H7 (cell line): ENCODE results near the gene PIK3C2B. TPM values are rescaled to one million over a fixed set of nuclear protein-coding genes. Genes with fewer than 3 reads are reported as not detected.

Source experiments
- DNase-seq: peaks from one replicate; pipeline ENCODE4 v3.0.0; 2012
- H3K27me3 ChIP-seq: 2 replicates; pipeline ENCODE4 v1.6.0; 2011; ENCODE audit warnings: mild to moderate bottlenecking, low read length; ENCODE audit not compliant: control insufficient read depth, insufficient read depth
- H3K36me3 ChIP-seq: replicated peaks from 2 replicates; pipeline ENCODE4 v1.5.1; 2011; ENCODE audit warnings: low read length; ENCODE audit not compliant: control insufficient read depth, insufficient read depth
- H3K4me3 ChIP-seq: 2 replicates; pipeline ENCODE4 v1.5.1; 2011; ENCODE audit warnings: low read depth, mild to moderate bottlenecking, control low read depth, low read length, moderate library complexity; ENCODE audit not compliant: insufficient read depth
- total RNA-seq: library from RNA; depleted of rRNA; stranded (reverse); fragments of >200 nt; shearing (Covaris generic); gene quantifications from 2 replicates; pipeline ENCODE4 v1.2.3, GENCODE V29; 2014

The PIK3C2B gene
- total RNA-seq, 1 experiment from 2014 or later, result 14.7 TPM

GRCh38 chr1:204478172-204478899, 16.3 kb downstream of the PIK3C2B start:
- H3K27me3 ChIP-seq, result no peaks in the 10 kb centered on the region
- no peaks in the 10 kb centered on the region for H3K36me3 ChIP-seq
- peak; percentile 40 for DNase-seq
- H3K4me3 ChIP-seq, result no peak overlapping the region

- H3K4me3 ChIP-seq, result no peak overlapping the region
- no peaks in the 10 kb centered on the region for H3K36me3 ChIP-seq
- DNase-seq, result peak; percentile 22
- no peaks in the 10 kb centered on the region for H3K27me3 ChIP-seq
Measured at GRCh38 chr1:204477036-204477740, 17.4 kb downstream of the PIK3C2B start.

DNA sequence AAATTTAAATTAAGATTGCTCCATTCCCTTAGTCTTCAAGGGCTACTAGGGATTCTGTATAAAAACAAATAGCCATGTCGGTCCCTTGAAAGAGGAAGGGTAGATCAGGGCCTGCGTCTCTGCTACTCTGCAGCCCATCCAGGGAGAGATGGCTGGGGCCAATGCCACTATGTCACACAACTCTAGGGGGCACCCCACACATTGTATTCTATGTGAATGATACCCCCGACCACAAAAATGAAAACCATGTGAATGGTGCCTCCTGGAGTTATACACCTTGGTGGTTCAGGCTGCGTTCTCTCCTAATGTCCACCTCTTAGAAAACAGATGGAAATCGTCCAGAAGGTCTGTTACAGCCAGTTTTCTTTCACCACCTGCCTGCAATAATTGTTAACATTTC, 18.0 kb downstream of the PIK3C2B start:
- no peaks in the 10 kb centered on the region for H3K27me3 ChIP-seq
- H3K36me3 ChIP-seq, result no peaks in the 10 kb centered on the region
- DNase-seq, result peak; percentile 63
- H3K4me3 ChIP-seq, result no peak overlapping the region

DNA sequence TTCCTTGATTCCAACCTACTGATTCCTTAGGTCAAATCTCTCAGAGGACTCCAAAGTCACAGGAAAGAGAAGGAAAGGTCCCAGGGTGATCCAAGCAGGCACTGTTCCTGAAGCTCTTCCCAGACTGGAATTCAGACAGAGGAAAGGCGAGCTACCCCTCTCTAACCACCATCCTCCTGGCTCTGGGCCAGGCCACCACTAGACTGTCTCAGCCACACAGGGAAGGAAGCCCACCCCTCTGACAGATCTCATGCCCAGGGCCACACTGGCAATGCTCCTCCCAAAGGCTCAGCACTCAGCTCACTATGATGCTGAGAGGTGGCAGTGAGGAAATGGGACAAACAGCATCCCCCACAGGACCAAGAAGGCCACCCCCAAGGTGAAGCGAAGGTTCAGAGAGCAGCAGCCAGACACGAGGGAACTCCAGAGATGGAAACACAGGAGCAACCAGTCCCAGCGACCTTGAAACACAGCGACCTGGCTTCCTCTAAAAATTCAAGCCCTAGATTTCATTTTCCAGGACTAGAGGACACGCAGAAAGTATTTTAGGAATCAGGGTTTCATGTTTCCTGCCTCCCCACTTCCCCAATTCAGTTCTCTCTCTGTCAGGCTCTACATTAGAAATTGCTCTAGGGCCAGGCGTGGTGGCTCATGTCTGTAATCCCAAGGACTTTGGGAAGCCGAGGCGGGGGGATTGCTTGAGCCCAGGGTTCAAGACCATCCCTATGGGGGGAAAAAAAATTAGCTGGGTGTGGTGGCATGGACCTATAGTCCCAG, 18.8 kb downstream of the PIK3C2B start:
- H3K27me3 ChIP-seq, result no peaks in the 10 kb centered on the region

DNA sequence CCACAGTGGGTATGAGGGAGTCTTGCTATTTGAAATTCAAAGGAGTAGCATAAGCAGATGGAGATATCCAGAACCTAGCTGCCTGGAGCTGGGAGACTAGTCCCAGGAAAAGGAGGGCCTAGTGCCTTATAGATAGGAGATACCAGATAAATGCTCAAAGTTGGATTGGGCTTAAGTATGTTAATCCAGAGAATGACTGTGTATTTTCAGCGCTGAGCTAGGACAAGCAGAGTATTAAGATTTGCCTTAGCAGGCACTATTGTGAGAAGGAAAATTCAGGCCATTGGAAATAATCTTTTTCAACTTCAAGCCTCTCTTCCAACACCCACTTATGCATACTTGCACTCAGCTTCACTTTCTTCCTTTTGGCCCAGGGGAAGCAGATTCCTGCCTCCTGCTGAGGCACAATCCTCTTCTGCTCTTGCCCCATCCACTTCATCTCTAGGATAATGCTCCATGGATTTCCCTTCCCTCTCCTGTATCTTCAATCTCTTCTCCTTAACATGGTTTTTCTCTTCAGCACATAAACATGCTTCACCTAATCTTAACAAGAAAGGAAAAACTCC, 21.1 kb downstream of the PIK3C2B start:
- Histone ChIP-seq H3K36me3 (no peaks in the 10 kb centered on the region), H3K27me3 (no peaks in the 10 kb centered on the region), H3K4me3 (no peak overlapping the region)
- peak; percentile 65 for DNase-seq

More for the DNA sequence above, 18.8 kb downstream of the PIK3C2B start:
- DNase-seq, result peak; percentile 17
- Histone ChIP-seq H3K36me3 (no peaks in the 10 kb centered on the region), H3K4me3 (no peak overlapping the region)

- no peak for DNase-seq
Measured at GRCh38 chr1:204472660-204473059, 21.9 kb downstream of the PIK3C2B start.

DNA sequence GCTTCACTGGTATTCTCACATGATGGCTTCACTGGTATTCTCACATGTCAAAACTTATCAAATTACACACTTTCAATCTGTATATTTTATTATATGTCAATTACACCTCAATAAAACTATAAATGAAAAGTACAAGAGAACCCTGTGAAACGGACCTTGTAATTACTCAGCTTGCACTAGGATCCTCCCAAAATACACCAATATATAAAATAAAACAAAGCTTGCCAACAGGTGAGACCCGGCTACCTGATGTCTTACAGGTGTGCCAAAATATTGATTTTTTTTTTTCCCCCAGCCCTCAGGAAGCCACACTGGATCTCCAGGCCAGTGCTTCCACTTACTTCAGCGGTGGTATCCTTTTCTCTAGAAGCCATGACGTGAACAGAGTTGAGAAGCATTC, 22.9 kb downstream of the PIK3C2B start:
- H3K27me3 ChIP-seq, result no peaks in the 10 kb centered on the region
- H3K4me3 ChIP-seq, result no peak overlapping the region
- H3K36me3 ChIP-seq, result no peaks in the 10 kb centered on the region
- no peak for DNase-seq

More at GRCh38 chr1:204472660-204473059, 21.9 kb downstream of the PIK3C2B start:
- Histone ChIP-seq H3K4me3 (no peak overlapping the region), H3K36me3 (no peaks in the 10 kb centered on the region), H3K27me3 (no peaks in the 10 kb centered on the region)

DNA sequence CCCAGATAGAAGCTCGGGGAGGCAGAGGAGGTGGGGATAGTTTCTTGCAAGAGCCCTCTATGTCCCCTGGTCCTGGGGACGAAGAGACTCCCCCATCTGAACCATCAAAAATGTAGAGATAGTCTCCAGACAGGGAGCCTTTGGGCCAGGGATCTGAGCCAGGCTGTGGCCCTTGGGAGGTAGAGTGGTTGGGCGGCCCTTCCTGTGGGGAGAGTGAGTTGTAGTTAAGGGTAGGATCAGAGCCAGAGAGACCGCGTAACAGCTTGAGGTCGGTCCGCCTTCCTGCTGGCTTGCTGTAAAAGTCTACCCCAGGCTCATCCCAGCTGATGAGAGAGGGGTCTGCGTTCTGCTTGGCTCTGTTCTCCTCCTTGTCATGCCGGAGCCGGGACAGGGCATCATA, 25.3 kb downstream of the PIK3C2B start:
- Histone ChIP-seq H3K36me3 (no peaks in the 10 kb centered on the region), H3K4me3 (no peak overlapping the region), H3K27me3 (no peaks in the 10 kb centered on the region)
- no peak for DNase-seq

DNA sequence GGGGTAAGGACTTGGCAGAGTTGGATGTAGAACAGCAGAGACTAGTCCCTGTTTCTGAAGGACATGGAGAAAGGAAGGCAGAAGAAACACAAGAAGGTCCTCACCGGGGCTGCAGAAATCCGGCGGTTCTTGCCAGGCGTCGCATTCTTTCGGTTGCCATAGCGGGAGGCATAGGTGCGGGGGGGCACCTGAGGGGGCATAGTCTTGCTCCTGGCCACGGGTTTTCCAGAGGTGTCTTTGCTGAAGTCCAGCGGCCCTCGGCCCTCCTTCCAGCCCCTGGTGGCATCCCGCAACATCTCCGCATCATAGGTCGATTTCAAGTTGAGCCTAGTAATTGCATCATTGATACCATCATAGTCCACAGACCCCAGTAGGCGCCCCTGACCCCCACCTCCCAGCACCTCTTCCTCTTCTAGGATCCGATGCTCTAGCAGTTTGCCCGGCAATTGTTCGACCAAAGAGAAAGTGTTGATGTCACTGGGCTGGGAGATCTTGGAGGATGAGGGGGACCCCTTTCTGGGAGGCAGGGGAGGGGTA, 25.8 kb downstream of the PIK3C2B start:
- no peak for DNase-seq
- H3K27me3 ChIP-seq, result no peaks in the 10 kb centered on the region
- H3K4me3 ChIP-seq, result no peak overlapping the region
- no peaks in the 10 kb centered on the region for H3K36me3 ChIP-seq

DNA sequence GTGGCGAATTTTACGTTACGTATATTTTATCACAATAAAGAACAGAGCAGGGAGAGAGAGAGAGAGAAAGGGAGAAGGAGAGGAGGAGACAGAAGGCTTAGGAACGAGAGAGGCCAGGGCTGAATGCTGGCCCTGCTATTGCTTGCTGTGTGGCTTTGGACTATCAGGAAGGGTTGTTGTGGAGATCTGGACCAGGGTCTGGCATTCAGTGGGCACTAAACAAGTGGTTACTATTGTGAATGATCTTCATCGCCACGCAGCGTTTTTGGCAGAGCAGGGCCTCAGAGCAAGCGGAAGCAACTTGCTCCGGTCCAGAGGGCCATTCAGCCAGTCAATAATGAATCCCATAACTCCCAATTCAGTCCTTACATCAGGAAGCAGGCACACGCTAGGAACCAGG, 26.4 kb downstream of the PIK3C2B start:
- H3K27me3 ChIP-seq, result no peaks in the 10 kb centered on the region
- DNase-seq, result no peak
- H3K4me3 ChIP-seq, result no peak overlapping the region
- H3K36me3 ChIP-seq, result no peaks in the 10 kb centered on the region

- DNase-seq, result no peak
- H3K27me3 ChIP-seq, result no peaks in the 10 kb centered on the region
- no peak overlapping the region for H3K4me3 ChIP-seq
Measured at GRCh38 chr1:204466416-204467405, 27.9 kb downstream of the PIK3C2B start.

DNA sequence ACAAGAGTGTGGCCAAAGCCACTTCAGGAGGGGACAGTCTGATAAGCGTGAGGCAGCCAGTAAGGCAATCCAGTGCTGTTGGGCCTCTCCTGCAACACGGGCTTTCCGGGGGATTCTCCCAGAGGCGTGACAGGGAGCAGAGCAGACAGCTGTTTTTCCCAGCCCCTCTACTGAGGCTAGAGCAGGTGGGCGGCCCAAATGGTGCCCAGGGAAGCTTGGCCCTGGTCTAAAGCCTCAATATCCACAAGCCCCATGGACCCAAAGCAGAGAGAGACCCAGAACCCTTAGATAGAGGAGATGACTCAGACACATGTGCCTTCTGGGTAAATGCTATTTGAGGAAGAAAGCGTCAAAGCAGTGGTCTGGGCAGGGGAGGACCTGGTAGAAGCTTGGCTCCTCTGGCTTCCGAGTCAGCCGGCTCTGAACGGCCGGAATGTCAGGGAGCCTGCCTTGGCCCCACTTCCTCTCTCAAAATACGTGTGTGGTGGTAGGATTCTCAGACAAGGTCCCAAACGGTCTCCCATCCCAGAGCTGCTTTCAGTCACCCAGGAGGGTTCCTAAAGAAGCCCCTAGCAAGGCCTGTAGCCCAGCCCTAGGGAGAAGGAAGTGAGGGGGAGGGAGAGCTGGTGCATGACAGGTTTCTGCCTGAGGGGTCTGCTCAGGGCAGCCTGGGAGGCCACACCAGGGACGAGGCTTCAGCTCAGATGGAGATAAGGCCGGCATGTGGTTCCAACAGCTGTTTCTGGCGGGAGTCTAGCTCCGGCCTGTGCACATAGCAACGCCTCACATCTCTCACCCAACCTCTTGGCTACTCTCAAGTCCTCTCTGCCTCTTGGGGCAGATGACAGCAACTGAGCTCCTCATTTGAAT, 28.8 kb downstream of the PIK3C2B start:
- Histone ChIP-seq H3K36me3 (no peaks in the 10 kb centered on the region; the same call in 1 of the 2 replicates), H3K27me3 (no peaks in the 10 kb centered on the region), H3K4me3 (no peak overlapping the region)
- DNase-seq, result no peak

More at GRCh38 chr1:204466416-204467405, 27.9 kb downstream of the PIK3C2B start:
- no peaks in the 10 kb centered on the region; the same call in 1 of the 2 replicates for H3K36me3 ChIP-seq

DNA sequence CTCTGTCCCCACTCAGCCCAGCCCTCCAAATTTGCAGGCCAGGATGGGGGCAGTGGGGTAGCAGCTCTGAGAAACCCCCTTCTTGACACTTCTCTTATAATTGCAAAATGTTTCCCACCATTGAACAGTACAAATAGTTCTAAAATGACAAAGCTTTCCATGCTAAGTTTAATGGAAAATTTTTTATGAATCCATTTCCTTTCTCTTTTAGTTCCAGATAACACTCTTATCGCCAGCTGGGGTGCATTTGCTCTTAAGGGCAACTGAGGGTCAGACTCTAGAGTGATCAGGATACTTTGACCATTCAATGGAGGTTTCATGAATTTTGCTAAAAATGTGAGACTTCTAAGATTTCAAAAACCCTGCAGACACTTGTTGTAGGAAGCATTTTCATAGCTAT, 29.9 kb downstream of the PIK3C2B start:
- no peaks in the 10 kb centered on the region for H3K27me3 ChIP-seq
- no peak for DNase-seq
- H3K36me3 ChIP-seq, result peaks cover 4% of the 10 kb centered on the region
- H3K4me3 ChIP-seq, result no peak overlapping the region
